Right cardiac atrium (tissue), 5 donors: ENCODE data around the gene TEKT5. TPM values are rescaled to one million over a fixed set of nuclear protein-coding genes. Genes with fewer than 3 reads are reported as not detected.

Experiments
- ATAC-seq, 2 donors: fragments of 200-7000 bp; cut with Tn5 transposase; one replicate each; pipeline versions ENCODE4 v1.8.0 to v1.9.1; 2020; ENCODE audit warnings: moderate library complexity in 2 of 2, mild to moderate bottlenecking in 1 of 2
- DNase-seq, 3 donors: peaks; one replicate each; pipeline ENCODE4 v3.0.0-alpha.2; 2020
- H3K27ac ChIP-seq: one replicate; pipeline ENCODE4 v1.5.1; 2013; ENCODE audit warnings: mild to moderate bottlenecking, low read length, control low read depth, moderate library complexity
- H3K27me3 ChIP-seq: one replicate; pipeline ENCODE4 v1.6.1; 2013; ENCODE audit not compliant: control insufficient read depth, insufficient read depth
- H3K4me1 ChIP-seq: one replicate; pipeline ENCODE4 v1.6.1; 2013; ENCODE audit warnings: low read length; ENCODE audit not compliant: control insufficient read depth, insufficient read depth
- H3K4me3 ChIP-seq: one replicate; pipeline ENCODE4 v1.5.1; 2013; ENCODE audit warnings: low read length, control low read depth
- H3K9me3 ChIP-seq: one replicate; pipeline ENCODE4 v1.6.1; 2013; ENCODE audit warnings: low read length; ENCODE audit not compliant: control insufficient read depth
- WGBS: extraction: QIAGEN DNeasy Blood & Tissue Kit; methylation state at CpG from one replicate; pipeline ENCODE4 v1.1.7; 2013; 5-methylcytosine and 5-hydroxymethylcytosine counted together
- intact Hi-C, 4 donors: fragments of 100-400 bp; cut with DNase I; formaldehyde crosslinking; loops; one replicate each; pipeline versions ENCODE4 v1.11.0 to v1.14.0; 2022 to 2023
- polyA plus RNA-seq: library from polyadenylated mRNA; stranded (reverse); fragments of 200-250 nt; gene quantifications from one replicate; pipeline ENCODE4 v1.2.3, GENCODE V29; 2013
- total RNA-seq, 4 donors: library from RNA; stranded (reverse); fragmentation: NEBNext Ultra II Directional; extraction: Animal tissue kit (Norgen Biotek cat#: 25700); gene quantifications; one replicate each; pipeline ENCODE4 v1.2.1, GENCODE V29; 2021
- donor health status: healthy with polysubstance abuse.
- donor health status: DM: no; HTN: yes; CAD: no.
- donor health status: DM: no; HTN: no; CAD: no.
- donor health status: DM: no; HTN: yes; CAD: no; lungs with severe emphysema.
- donor health status: DM: yes; HTN: yes; CAD: no.

The TEKT5 gene
- total and polyA plus RNA-seq, 5 donors, result 0.07 TPM; not detected in 4

DNA sequence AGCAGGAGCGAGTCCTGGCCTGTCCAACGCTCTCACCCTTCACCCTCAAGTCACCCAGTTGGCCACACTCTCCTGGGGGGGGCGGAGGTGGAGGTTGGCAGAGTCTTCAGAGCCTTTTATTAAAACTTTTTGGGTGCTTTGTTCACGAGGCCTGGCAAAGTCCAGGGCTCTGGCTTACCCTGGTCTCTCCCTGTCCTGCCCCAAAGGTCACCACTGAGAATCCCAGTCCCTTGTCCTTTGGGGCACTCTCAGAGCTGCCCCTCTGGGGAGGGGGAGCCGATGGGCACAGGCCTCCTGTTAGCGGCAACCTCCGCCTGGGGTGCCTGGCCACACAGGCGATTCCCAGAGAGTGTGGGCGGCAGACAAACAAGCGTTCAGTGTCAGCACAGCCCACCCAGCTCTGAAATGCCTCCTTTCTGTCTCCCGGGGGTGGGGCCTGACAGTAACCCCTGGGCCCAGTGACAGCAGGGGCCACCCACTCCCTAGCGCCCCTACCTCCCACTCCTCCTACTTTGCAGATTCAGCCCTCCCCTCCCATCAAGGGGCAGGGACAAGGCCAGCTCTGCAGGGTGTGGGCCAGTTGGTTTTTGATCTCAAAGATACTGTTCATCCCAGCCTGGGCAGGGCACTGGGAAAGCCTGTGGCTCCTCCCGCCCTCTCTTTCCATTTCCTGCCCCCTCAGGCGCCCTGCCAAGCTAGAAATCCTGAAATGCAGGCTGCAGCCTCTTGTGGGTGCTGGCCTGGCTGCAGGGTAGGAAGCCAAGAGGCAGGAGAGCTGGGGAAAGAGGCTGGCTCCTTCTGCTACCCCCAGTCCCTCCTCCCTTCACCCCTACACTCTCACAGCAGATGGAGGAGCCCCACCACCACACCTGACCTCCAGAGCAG lies 77.7 kb downstream of the TEKT5 start:
- ATAC-seq (peak; percentile 78 to 91), DNase-seq (peak; percentile 82 to 88 (median 88))
- Histone ChIP-seq H3K9me3 (no peaks in the 10 kb centered on the region), H3K27me3 (no peaks in the 10 kb centered on the region), H3K27ac (peak overlapping the region; percentile 8), H3K4me1 (peaks cover 5% of the 10 kb centered on the region), H3K4me3 (no peak overlapping the region)
- WGBS, result 30% methylated on average over 14 of the region's 14 CpGs
- intact Hi-C loops, result loop anchor here in 2 of 4 donors (5.0 to 10.0 kb wide), 3 partner anchors 35 to 62 kb away; partner anchors contain the start of gene EMP2 (in 1 of the 2)

DNA sequence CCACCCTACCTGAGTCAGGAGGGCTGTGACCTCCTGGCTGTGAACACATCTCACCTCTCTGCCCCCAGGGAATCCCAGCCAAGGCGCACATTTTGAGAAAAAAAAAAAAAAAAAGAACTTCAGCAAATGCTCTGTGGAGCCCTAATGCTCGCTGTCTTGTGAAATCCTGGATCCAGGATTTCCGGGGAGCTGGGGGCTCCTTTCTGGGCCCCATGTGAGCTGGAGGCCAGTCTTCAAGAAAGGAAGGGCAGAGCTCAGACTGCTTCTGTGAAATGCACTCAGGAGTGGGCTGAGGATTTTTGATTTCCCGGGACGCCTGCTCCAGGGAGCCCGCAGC lies 78.3 kb downstream of the TEKT5 start:
- H3K4me1 ChIP-seq, result peaks cover 5% of the 10 kb centered on the region
- 74% methylated on average over 6 of the region's 6 CpGs for WGBS
- intact Hi-C loops, result loop anchor here in 2 of 4 donors (5.0 to 10.0 kb wide), 3 partner anchors 34 to 62 kb away; partner anchors contain the start of gene EMP2 (in 1 of the 2)
- H3K9me3 ChIP-seq, result no peaks in the 10 kb centered on the region
- no peak for ATAC-seq
- no peaks in the 10 kb centered on the region for H3K27me3 ChIP-seq
- no peak for DNase-seq
- H3K4me3 ChIP-seq, result no peak overlapping the region
- H3K27ac ChIP-seq, result no peak overlapping the region

DNA sequence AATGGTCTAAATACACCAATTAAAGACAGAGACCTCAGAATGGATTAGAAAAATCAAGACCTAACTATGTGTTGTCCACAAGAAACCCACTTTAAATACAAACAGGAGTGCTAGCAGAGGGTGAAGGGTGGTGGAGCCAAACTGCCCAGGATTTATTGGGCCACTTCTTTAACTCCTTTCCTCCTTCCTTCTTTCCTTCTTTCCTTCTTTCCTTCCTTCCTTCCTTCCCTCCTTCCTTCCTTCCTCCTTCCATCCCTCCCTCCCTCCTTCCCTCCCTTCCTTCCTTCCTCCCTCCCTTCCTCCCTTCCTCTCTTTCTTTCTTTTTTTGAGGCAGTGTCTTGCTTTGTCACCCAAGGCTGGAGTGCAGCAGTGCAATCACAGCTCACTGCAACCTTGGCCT lies 80.0 kb downstream of the TEKT5 start:
- ATAC-seq, result no peak
- intact Hi-C loops, result loop anchor here in 2 of 4 donors (5.0 to 10.0 kb wide), 3 partner anchors 32 to 60 kb away; partner anchors contain the start of gene EMP2 (in 1 of the 2)

DNA sequence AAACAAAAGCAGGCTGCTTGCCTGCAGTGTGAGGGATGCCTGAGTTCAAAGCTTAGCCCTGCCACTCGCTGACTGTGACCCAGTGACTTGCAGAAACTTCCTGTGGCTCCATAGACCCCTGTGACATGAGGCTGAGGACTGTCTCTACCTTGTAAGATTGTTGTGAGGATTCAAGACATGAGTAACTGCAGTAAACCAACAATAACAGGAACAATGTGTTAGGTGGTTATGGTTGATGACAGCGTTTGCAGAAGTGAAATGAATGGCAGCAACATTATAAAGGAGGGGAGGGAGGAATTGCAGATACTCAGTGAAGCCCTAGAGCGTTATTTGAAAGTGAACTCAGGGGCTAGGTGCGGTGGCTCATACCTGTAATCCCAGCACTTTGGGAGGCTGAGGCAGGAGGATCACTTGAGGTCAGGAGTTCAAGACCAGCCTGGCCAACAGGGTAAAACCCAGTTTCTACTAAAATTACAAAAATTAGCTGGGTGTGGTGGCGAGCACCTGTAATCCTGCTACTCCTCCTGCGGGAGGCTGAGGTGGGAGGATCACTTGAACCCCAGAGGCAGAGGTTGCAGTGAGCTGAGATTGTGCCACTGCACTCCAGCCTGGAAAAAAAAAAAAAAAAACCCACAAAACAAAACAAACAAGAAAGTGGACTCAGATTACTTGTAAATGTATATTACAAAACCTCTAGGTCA lies 80.8 kb downstream of the TEKT5 start:
- ATAC-seq, result no peak
- Histone ChIP-seq H3K27me3 (no peaks in the 10 kb centered on the region), H3K4me1 (peaks cover 5% of the 10 kb centered on the region), H3K9me3 (no peaks in the 10 kb centered on the region), H3K4me3 (no peak overlapping the region), H3K27ac (no peak overlapping the region)
- intact Hi-C loops, result loop anchor here in 1 of 4 donors (10.0 kb wide), 1 partner anchor 59 kb away; no protein-coding TSS in a partner anchor
- no peak for DNase-seq
- 90% methylated on average over 6 of the region's 6 CpGs for WGBS

More for the DNA sequence above, 80.0 kb downstream of the TEKT5 start:
- Histone ChIP-seq H3K9me3 (no peaks in the 10 kb centered on the region), H3K27me3 (no peaks in the 10 kb centered on the region), H3K4me3 (no peak overlapping the region), H3K4me1 (peaks cover 5% of the 10 kb centered on the region), H3K27ac (no peak overlapping the region)
- no peak for DNase-seq

DNA sequence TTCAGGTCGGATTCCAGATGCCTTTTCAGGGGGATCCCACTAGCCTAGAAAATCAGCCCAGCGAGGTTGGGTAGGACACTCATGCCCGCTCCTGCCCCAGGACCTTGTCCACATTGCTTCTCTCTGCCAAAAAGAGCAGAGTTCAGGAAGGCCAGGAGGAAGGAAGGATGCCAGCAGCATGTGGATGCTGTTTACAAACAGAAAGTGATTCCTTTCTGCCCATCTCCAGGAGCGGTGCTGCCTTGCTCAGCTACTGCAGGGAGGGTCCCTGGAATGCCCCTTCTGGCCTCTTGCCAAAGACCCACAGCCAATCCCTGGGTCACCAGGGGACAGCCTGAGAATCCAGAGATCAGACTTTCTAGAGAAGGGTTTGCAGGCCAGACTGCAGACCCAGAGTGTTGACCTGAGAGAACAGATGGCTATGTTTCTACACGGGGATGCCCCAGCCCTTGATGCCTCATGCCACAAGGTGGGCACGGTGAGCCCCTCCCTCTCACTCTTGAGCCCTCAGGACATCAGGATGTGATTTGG lies 82.0 kb downstream of the TEKT5 start:
- WGBS, result 68% methylated on average over 6 of the region's 6 CpGs
- H3K27ac ChIP-seq, result no peak overlapping the region
- H3K4me3 ChIP-seq, result no peak overlapping the region
- ATAC-seq, result no peak
- intact Hi-C loops, result loop anchor here in 1 of 4 donors (10.0 kb wide), 1 partner anchor 58 kb away; no protein-coding TSS in a partner anchor
- no peaks in the 10 kb centered on the region for H3K9me3 ChIP-seq
- H3K4me1 ChIP-seq, result peaks cover 4% of the 10 kb centered on the region
- H3K27me3 ChIP-seq, result no peaks in the 10 kb centered on the region
- no peak for DNase-seq

DNA sequence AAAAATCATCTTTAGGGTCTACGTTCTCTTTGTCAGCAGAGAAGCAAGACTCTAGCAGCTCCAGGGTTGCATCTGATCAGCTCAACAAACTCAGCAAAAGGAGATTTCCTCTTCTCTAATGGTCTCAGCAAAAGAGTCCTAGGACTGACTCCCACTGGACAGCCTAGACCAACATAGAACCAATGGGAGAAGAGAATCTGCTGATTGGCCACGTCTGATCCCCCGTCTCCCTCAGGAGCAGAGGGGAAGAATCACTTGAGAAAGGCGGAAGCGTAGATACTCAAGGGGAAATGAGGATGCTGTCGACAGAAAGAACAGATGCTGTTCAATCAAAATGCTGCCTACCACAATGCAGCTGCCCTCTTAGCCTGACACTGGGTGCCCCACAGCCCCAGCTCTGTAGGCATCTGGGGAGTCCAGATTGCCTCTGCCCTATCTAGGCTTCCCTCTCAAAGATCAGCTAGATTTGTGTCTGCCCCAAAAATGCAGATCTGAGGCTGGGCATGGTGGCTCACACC lies 82.8 kb downstream of the TEKT5 start:
- ATAC-seq (no peak), DNase-seq (no peak)
- WGBS, result 69% methylated on average over 6 of the region's 6 CpGs
- no peaks in the 10 kb centered on the region for H3K9me3 ChIP-seq
- intact Hi-C loops, result loop anchor here in 1 of 4 donors (10.0 kb wide), 1 partner anchor 57 kb away; no protein-coding TSS in a partner anchor
- no peak overlapping the region for H3K4me3 ChIP-seq
- H3K27ac ChIP-seq, result no peak overlapping the region
- H3K4me1 ChIP-seq, result no peaks in the 10 kb centered on the region
- no peaks in the 10 kb centered on the region for H3K27me3 ChIP-seq

DNA sequence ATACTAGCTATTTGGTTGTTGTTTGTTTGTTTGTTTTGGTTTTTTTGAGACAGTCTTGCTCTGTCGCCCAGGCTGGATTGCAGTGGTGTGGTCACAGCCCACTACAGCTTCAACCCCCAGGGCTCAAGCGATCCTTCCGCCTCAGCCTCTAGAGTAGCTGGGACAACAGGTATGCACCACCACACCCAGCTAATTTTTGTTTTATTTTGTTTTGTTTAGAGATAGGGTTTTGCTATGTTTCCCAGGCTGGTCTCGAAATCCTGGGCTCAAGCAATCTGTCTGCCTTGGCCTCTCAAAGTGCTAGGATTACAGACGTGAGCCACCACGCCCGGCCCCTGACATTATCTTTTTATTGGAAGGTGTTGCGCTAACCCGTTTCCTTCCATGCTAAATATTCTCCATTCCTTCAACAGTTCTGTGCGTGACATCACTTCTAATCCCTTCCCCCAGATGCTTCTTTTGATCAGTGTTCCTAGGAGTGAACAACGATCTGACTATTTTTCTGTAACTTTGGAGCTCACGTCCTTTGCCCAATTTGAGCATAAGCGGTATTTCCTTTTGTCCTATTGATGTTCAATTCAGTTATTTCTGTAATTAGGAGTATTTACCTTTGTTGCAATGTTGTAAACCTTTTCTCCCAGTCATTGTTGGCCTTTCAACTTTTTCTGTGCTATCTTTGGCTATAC lies 84.1 kb downstream of the TEKT5 start:
- intact Hi-C loops, result loop anchor here in 1 of 4 donors (10.0 kb wide), 1 partner anchor 56 kb away; no protein-coding TSS in a partner anchor
- 68% methylated on average over 13 of the region's 13 CpGs for WGBS
- H3K4me3 ChIP-seq, result no peak overlapping the region
- no peaks in the 10 kb centered on the region for H3K9me3 ChIP-seq
- DNase-seq (no peak), ATAC-seq (peak in 1 of 2 donors; percentile 77)
- H3K27me3 ChIP-seq, result no peaks in the 10 kb centered on the region
- H3K27ac ChIP-seq, result no peak overlapping the region
- no peaks in the 10 kb centered on the region for H3K4me1 ChIP-seq

DNA sequence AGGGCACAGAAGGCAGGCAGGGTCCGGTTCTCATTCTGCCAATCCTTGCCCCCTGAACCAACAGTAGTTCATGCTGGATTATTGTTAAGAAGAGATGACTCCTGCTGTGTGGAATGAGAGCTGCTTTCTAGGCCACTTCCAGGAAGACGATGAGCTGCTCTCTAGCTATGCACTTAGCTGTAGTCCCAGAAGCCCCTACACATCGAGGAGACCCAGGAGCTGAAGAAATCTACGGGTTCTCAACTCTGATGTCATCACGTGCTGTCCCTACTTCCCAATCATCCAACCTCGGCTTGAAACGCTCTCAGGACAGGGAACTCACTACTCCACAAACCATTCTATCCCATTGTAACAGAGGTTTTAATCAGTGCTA lies 85.3 kb downstream of the TEKT5 start:
- DNase-seq (no peak), ATAC-seq (peak; percentile 50 to 53)
- H3K27ac ChIP-seq, result peak overlapping the region; percentile 21
- no peaks in the 10 kb centered on the region for H3K4me1 ChIP-seq
- no peaks in the 10 kb centered on the region for H3K9me3 ChIP-seq
- H3K4me3 ChIP-seq, result no peak overlapping the region
- intact Hi-C loops, result no loop called here
- 51% methylated on average over 7 of the region's 7 CpGs for WGBS
- H3K27me3 ChIP-seq, result no peaks in the 10 kb centered on the region

DNA sequence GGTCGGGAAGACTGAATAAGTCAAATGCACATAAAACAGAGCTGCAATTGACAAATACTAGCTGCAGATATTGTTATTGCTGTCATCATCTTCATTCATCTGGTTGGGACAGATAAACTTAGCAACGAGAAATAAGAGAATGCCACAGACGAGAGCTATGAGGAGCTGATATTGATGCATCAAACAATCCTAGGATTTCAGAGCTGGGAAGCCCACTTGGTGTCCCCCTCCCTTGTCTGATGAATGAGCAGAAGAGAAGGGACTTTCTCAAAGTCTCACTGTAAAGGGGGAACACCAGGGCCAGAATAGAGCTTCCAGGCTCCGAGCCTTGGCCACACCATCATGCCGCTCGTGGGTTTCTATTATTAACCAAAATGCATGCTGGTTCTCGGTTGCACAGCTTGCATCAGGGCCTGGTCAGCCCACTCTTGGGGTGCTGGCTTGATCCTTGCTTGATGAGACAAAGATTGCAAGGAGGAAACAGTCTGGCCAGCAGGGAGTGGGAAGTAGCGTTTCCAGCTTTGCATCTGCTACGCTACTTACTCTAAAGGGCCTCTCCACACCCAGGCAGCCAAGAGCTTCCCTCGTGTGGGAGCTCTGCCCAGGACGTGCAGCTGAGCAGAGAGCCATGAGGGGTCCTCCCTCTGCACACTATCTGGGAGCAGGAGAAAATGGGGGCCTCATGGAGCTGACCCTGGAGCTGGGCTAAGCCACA lies 85.9 kb downstream of the TEKT5 start:
- WGBS, result 39% methylated on average over 11 of the region's 11 CpGs
- H3K27ac ChIP-seq, result peak overlapping the region; percentile 21
- no peaks in the 10 kb centered on the region for H3K4me1 ChIP-seq
- peak; percentile 72 to 77 for ATAC-seq
- H3K4me3 ChIP-seq, result no peak overlapping the region
- intact Hi-C loops, result no loop called here
- no peaks in the 10 kb centered on the region for H3K9me3 ChIP-seq
- peak in 1 of 3 donors; percentile 66 for DNase-seq
- H3K27me3 ChIP-seq, result no peaks in the 10 kb centered on the region

DNA sequence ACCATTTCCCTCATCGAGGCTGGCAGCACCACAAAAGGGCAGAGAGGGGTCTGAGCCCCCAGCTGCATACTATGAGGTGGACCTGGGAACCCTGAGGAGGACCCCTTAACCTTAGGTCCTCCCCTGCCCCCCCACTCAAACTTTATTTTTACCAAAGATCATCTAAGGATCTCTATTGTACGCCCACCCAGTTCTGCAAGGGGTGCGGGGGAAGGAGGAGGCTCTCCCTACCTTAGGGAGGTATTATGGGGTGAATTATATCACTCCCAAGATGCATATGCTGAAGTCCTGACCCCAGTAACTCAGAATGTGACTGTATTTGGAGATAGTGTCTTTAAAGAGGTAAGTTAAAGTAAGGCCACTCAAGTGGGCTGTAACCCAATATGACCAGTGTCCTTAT lies 87.6 kb downstream of the TEKT5 start:
- Histone ChIP-seq H3K27ac (no peak overlapping the region), H3K9me3 (no peaks in the 10 kb centered on the region), H3K4me1 (no peaks in the 10 kb centered on the region), H3K27me3 (no peaks in the 10 kb centered on the region), H3K4me3 (no peak overlapping the region)
- intact Hi-C loops, result no loop called here
- DNase-seq (no peak), ATAC-seq (no peak)
- 79% methylated on average over 3 of the region's 3 CpGs for WGBS
